Neural crest cell (in vitro differentiated cells): ENCODE results near the gene ANKHD1. TPM values are rescaled to one million over a fixed set of nuclear protein-coding genes. Genes with fewer than 3 reads are reported as not detected.

Experiments
- DNase-seq: peaks from one replicate; pipeline ENCODE4 v3.0.0; 2021; ENCODE audit warnings: low read depth, mixed read lengths, low spot score
- H3K27ac Mint-ChIP-seq: one replicate; pipeline ENCODE4 v1.8.0; 2021; ENCODE audit warnings: mild to moderate bottlenecking, mixed read lengths; ENCODE audit not compliant: unreplicated experiment
- H3K27me3 Mint-ChIP-seq: 2 replicates; pipeline ENCODE4 v1.8.0; 2021; ENCODE audit warnings: low read depth, mild to moderate bottlenecking, mixed read lengths
- H3K36me3 Mint-ChIP-seq: 2 replicates; pipeline ENCODE4 v1.8.0; 2021; ENCODE audit warnings: low read depth, mild to moderate bottlenecking, mixed read lengths
- H3K4me1 Mint-ChIP-seq: 2 replicates; pipeline ENCODE4 v1.8.0; 2021; ENCODE audit warnings: mixed read lengths
- H3K4me3 Mint-ChIP-seq: one replicate; pipeline ENCODE4 v1.8.0; 2021; ENCODE audit warnings: mild to moderate bottlenecking, mixed read lengths
- H3K9me3 Mint-ChIP-seq: 2 replicates; pipeline ENCODE4 v1.8.0; 2021; ENCODE audit warnings: mixed read lengths
- total RNA-seq: library from RNA; stranded (reverse); gene quantifications from 2 replicates; pipeline ENCODE4 v1.2.1, GENCODE V29; 2021
- TF ChIP-seq, protein P1 (sequence below): fragments of 200-600 bp; sonication (generic); conservative IDR thresholded peaks from 2 replicates; pipeline ENCODE4 v1.5.0; 2021; ENCODE audit warnings: antibody characterized with exemption, mild to moderate bottlenecking

Gene ANKHD1
- total RNA-seq, 1 donor from 2014 or later = 152 TPM

DNA sequence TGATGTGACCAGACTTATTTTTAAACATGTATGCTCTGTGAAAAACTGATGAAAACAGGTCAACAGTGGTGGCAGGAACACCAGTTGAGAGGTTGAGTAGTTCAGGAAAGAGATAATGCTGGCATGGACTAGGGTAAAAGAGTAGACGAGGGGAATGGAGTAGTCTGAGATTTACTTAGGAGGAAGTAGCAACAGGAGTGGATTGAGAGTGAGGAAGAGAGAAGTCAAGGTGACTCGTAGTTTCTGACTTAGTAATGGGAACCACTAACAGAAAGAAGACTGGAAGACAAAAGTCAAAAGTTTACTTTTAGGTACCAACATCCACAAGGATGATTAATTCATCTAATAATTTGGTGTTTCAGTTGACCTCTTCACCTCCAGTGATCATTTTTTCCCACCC, 152.0 kb downstream of the ANKHD1 start:
- peak overlapping the region; percentile 36 for H3K4me3 Mint-ChIP-seq
- H3K9me3 Mint-ChIP-seq = no peaks in the 10 kb centered on the region
- no peaks in the 10 kb centered on the region for H3K27me3 Mint-ChIP-seq
- H3K36me3 Mint-ChIP-seq = peaks cover 10% of the 10 kb centered on the region
- H3K27ac Mint-ChIP-seq = peak overlapping the region; percentile 4
- TF ChIP-seq, protein P1, sequence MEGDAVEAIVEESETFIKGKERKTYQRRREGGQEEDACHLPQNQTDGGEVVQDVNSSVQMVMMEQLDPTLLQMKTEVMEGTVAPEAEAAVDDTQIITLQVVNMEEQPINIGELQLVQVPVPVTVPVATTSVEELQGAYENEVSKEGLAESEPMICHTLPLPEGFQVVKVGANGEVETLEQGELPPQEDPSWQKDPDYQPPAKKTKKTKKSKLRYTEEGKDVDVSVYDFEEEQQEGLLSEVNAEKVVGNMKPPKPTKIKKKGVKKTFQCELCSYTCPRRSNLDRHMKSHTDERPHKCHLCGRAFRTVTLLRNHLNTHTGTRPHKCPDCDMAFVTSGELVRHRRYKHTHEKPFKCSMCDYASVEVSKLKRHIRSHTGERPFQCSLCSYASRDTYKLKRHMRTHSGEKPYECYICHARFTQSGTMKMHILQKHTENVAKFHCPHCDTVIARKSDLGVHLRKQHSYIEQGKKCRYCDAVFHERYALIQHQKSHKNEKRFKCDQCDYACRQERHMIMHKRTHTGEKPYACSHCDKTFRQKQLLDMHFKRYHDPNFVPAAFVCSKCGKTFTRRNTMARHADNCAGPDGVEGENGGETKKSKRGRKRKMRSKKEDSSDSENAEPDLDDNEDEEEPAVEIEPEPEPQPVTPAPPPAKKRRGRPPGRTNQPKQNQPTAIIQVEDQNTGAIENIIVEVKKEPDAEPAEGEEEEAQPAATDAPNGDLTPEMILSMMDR = no peak
- H3K4me1 Mint-ChIP-seq = peaks cover 37% of the 10 kb centered on the region
- no peak for DNase-seq

GRCh38 chr5:140554454-140554853, 152.8 kb downstream of the ANKHD1 start:
- Mint-ChIP-seq H3K36me3 (peaks cover 10% of the 10 kb centered on the region), H3K27me3 (no peaks in the 10 kb centered on the region), H3K4me3 (peak overlapping the region; percentile 8), H3K9me3 (no peaks in the 10 kb centered on the region), H3K4me1 (peaks cover 31% of the 10 kb centered on the region), H3K27ac (no peak overlapping the region)
- TF ChIP-seq, protein P1 = no peak
- no peak for DNase-seq

GRCh38 chr5:140555747-140556312, 154.2 kb downstream of the ANKHD1 start:
- TF ChIP-seq, protein P1 = no peak
- Mint-ChIP-seq H3K27ac (no peak overlapping the region), H3K36me3 (peaks cover 5% of the 10 kb centered on the region)

GRCh38 chr5:140556438-140556837, 154.8 kb downstream of the ANKHD1 start:
- TF ChIP-seq, protein P1 = no peak
- Mint-ChIP-seq H3K27ac (peak overlapping the region; percentile 10), H3K4me1 (peaks cover 31% of the 10 kb centered on the region), H3K9me3 (no peaks in the 10 kb centered on the region), H3K27me3 (no peaks in the 10 kb centered on the region), H3K36me3 (peaks cover 4% of the 10 kb centered on the region), H3K4me3 (peak overlapping the region; percentile 97)
- DNase-seq = no peak

More at GRCh38 chr5:140555747-140556312, 154.2 kb downstream of the ANKHD1 start:
- no peaks in the 10 kb centered on the region for H3K27me3 Mint-ChIP-seq
- H3K9me3 Mint-ChIP-seq = no peaks in the 10 kb centered on the region
- no peak for DNase-seq
- H3K4me1 Mint-ChIP-seq = peaks cover 31% of the 10 kb centered on the region
- peak overlapping the region; percentile 97 for H3K4me3 Mint-ChIP-seq

GRCh38 chr5:140557136-140557805, 155.6 kb downstream of the ANKHD1 start, which contains the start of gene SRA1:
Gene SRA1 (minus strand): TSS chr5:140557473. CDS start chr5:140557452, 21 bp downstream.
- Mint-ChIP-seq H3K36me3 (peaks cover 4% of the 10 kb centered on the region), H3K9me3 (no peaks in the 10 kb centered on the region), H3K27me3 (no peaks in the 10 kb centered on the region), H3K4me1 (peaks cover 31% of the 10 kb centered on the region), H3K27ac (peak within 1 kb of the TSS; percentile 97), H3K4me3 (peak within 1 kb of the TSS; percentile 97)
- TF ChIP-seq, protein P1 = no peak
- peak; percentile 85 for DNase-seq
